ENCODE results near the gene TMEM179. TPM values are rescaled to one million over a fixed set of nuclear protein-coding genes. Genes with fewer than 3 reads are reported as not detected.

The TMEM179 gene
- total RNA-seq, 2 experiments from 2014 or later, result 0.17 to 0.21 TPM

DNA sequence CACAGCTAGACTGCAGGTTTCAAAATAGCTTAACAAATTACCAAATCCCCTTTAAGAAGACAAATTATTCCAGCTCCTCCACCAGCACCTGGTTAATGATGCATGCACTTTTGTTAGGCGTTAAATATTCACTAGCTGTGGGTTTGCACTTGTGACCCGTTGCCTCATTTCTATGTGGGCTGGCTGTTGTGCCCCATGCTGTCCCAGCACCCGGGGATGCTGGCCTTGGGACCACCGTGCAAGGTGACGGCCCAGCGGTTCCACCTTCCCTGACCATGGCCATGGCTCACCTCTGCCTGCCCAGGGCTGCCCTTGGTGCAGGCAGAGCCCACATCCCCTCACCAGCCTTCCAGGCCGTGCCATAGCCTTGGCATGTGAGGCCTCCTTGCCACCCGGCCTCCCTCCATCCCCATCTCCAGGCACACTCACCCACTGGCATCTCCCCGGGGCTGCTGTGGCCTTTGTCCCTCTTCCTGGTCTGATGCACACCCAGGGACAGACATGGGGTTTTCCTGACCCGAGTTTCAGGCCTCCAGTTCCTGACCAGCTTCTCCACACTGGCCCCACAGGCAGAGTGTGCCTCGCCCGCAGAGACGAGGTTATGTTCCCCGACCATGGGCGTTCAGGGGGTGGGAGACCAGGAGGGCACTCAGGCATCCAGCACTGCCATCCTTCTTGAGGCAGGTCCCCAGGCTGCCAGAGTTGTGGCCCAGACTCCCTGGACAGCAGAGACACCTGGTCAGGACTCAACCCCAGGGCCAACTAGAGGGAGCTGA is 45.4 kb downstream of the TMEM179 start:
- CTCF ChIA-PET, result no interaction called here
- peaks cover 3% of the 10 kb centered on the region for H3K27me3 Mint-ChIP-seq (ENCODE audit: low read depth)
- no peak overlapping the region for H3K27ac Mint-ChIP-seq
- intact Hi-C loops (cut with micrococcal nuclease), result no loop called here
- no peaks in the 10 kb centered on the region for H3K9me3 Mint-ChIP-seq
- peaks cover 3% of the 10 kb centered on the region for H3K4me1 Mint-ChIP-seq (ENCODE audit: low read depth)
- H3K4me3 Mint-ChIP-seq, result no peak overlapping the region
- DNase-seq, result no peak
- H3K36me3 Mint-ChIP-seq (ENCODE audit: low read depth), result no peaks in the 10 kb centered on the region

DNA sequence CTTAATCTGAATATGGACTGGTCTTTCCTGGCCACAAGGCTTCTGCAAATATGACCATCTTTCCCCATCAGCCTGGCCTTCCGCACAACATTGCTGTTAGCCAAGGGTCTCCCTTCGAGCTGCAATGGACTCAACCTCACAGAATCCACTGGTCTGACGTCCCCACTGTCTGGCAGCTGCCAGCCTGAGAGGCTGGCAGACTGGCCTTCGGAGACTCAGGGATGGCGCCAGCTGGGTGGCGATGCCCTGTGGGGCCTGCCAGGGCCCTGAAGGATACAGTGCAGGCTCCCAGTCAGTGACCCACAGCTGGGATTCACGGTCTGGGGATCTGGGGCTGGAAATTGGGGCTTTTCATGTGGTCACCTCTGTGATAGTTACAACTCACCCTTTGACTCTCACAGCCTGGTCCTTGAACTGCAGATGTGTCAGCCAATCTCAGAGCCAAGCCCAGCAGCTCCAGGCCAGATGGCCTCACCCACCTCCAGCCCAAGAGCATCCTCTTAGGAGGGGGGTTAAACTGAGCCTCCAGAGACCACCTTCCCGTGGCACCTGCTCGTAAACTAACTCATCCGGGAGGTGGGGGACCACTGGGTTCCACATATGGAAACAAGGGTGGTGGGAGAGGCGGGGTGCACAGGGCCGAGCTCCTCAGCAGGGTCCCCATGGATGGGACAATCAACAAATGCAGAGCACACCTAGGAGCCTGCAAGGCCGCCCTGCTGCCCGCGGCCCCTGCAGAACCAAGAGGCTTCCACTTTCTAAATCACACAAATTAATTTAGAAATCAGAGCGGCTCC is 46.1 kb downstream of the TMEM179 start:
- Mint-ChIP-seq H3K36me3 (ENCODE audit: low read depth) (no peaks in the 10 kb centered on the region), H3K27ac (no peak overlapping the region), H3K27me3 (ENCODE audit: low read depth) (no peaks in the 10 kb centered on the region), H3K4me3 (no peak overlapping the region), H3K4me1 (ENCODE audit: low read depth) (no peaks in the 10 kb centered on the region), H3K9me3 (no peaks in the 10 kb centered on the region)
- intact Hi-C loops (cut with micrococcal nuclease), result no loop called here
- no peak for DNase-seq
- CTCF ChIA-PET, result no interaction called here

DNA sequence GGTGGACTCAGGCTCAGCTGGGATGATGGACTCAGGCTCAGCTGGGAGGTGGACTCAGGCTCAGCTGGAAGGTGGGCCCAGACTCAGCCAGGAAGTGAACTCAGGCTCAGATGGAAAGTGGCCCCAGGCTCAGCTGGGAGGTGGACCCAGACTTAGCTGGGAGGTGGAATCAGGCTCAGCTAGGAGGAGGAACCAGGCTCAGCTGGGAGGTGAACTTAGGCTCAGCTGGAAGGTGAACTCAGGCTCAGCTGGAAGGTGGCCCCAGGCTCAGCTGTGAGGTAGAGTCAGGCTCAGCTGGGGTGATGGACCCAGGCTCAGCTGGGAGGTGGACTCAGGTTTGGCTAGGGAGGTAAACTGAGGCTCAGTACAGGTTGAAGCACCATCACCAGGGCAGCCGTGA is 46.8 kb downstream of the TMEM179 start:
- DNase-seq, result no peak
- Mint-ChIP-seq H3K9me3 (no peaks in the 10 kb centered on the region), H3K36me3 (ENCODE audit: low read depth) (no peaks in the 10 kb centered on the region), H3K27ac (no peak overlapping the region), H3K27me3 (ENCODE audit: low read depth) (no peaks in the 10 kb centered on the region), H3K4me3 (no peak overlapping the region), H3K4me1 (ENCODE audit: low read depth) (no peaks in the 10 kb centered on the region)
- CTCF ChIA-PET, result no interaction called here
- intact Hi-C loops (cut with micrococcal nuclease), result no loop called here

DNA sequence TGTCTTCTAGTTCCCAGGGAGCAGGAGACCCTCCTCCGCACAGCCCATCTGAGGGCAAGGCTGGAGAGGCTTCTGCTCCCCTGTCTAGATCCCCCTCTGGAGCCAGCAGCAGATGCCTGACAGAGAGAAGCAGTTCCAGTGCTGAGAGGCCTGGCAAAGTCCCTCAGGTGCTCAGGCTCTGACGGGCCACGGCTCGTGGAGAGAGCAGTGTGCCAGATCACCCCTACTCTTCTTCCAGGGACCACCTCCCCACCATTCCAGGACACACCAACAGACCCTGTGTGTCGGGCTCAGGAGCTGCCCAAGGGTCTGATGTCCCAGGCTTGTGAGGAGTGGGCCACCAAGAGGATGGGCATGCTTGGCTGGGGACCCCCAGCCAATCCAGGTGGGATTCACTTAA is 47.5 kb downstream of the TMEM179 start:
- no peak for DNase-seq
- Mint-ChIP-seq H3K27me3 (ENCODE audit: low read depth) (peaks cover 2% of the 10 kb centered on the region), H3K9me3 (no peaks in the 10 kb centered on the region), H3K36me3 (ENCODE audit: low read depth) (no peaks in the 10 kb centered on the region), H3K4me1 (ENCODE audit: low read depth) (no peaks in the 10 kb centered on the region), H3K27ac (no peak overlapping the region), H3K4me3 (no peak overlapping the region)
- intact Hi-C loops (cut with micrococcal nuclease), result no loop called here
- CTCF ChIA-PET, result no interaction called here

DNA sequence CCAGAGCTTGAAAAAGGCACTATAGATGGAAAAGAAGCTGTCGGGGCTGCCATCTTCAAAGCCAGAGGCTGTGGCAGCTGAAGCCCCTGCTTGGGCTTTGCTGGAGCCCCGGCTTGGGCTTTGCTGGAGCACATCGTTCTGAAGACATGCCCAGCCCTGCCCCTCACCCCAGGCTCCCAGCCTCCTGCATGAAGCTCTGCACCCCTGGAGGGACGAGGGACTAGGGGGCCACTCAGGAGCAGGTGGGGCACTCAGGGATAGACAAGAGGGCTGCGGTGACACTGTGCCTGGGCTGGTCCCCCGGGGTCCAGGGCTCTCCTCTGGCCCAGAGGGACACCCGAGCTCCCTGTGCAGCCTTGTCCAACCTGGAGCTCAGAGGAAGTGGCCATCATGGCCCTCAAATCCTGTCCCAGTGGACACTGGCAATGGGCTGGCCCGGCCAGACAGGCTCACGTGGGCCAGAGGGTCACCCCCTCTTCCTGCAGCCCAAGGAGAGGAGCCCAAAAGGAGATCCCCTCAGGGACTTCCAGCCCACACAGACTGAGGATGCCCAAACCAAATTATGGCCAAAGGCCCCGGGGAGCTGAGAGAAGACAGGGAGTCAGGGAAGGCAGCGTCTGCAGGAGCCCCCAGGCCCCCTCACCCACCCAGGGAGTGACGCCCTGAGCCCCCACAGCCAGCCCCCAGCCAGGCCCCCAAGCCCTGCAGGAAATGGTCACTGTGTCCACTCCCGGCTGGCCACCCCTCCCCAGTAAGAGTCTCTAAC is 48.1 kb downstream of the TMEM179 start:
- Mint-ChIP-seq H3K27me3 (ENCODE audit: low read depth) (peaks cover 5% of the 10 kb centered on the region), H3K4me3 (no peak overlapping the region), H3K27ac (no peak overlapping the region), H3K4me1 (ENCODE audit: low read depth) (no peaks in the 10 kb centered on the region), H3K9me3 (no peaks in the 10 kb centered on the region), H3K36me3 (ENCODE audit: low read depth) (no peaks in the 10 kb centered on the region)
- CTCF ChIA-PET, result interaction anchor here (0.6 kb wide), 1 partner anchor 479 kb away, joined by 3 read pairs; no protein-coding TSS in a partner anchor
- intact Hi-C loops (cut with micrococcal nuclease), result no loop called here
- DNase-seq, result no peak

DNA sequence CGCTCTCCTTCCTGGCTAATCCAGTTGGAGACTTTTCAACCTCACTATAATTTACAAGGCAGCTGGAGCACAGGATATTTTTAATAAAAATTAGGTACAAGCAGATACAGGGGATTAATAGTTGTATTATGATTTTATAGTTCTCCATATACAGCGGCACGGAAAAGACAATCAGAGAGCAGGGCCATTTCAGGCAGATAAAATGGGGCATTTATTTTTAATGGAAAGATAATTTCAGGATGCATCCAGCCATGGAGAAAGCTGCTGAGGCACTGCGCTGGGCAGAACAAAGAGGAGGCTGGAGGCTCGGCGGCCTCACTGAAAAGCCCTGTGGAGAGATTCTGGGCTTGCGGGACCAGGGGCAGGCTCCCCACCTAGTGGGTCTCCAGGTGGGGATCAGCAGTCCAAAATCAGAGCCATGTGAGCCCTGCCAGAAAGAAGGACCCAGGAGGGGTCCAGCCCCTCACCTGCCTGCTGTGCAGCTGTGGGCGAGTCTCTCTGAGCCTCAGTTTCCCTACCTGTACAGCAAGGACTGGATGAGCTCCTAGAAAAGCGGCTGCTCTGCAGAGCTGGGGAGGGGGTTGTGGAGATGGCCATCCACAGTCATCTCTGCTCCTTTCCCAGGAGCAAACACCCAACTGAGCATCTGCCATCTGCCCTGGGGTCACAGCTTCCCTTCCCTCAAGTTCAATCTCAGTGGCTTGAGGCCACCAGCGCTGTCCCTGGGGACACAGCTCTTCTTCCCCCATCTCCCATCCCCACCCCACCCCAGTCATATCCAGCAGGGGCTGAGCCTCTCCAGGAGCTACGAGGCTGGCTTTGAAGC is 48.9 kb downstream of the TMEM179 start:
- no peak for DNase-seq
- Mint-ChIP-seq H3K4me3 (no peak overlapping the region), H3K4me1 (ENCODE audit: low read depth) (no peaks in the 10 kb centered on the region), H3K36me3 (ENCODE audit: low read depth) (no peaks in the 10 kb centered on the region), H3K27ac (no peak overlapping the region), H3K9me3 (no peaks in the 10 kb centered on the region), H3K27me3 (ENCODE audit: low read depth) (peaks cover 5% of the 10 kb centered on the region)
- CTCF ChIA-PET, result interaction anchor here (0.6 to 1.4 kb wide), 2 partner anchors 9 to 480 kb away, joined by 3 to 4 read pairs; no protein-coding TSS in a partner anchor
- intact Hi-C loops (cut with micrococcal nuclease), result no loop called here

DNA sequence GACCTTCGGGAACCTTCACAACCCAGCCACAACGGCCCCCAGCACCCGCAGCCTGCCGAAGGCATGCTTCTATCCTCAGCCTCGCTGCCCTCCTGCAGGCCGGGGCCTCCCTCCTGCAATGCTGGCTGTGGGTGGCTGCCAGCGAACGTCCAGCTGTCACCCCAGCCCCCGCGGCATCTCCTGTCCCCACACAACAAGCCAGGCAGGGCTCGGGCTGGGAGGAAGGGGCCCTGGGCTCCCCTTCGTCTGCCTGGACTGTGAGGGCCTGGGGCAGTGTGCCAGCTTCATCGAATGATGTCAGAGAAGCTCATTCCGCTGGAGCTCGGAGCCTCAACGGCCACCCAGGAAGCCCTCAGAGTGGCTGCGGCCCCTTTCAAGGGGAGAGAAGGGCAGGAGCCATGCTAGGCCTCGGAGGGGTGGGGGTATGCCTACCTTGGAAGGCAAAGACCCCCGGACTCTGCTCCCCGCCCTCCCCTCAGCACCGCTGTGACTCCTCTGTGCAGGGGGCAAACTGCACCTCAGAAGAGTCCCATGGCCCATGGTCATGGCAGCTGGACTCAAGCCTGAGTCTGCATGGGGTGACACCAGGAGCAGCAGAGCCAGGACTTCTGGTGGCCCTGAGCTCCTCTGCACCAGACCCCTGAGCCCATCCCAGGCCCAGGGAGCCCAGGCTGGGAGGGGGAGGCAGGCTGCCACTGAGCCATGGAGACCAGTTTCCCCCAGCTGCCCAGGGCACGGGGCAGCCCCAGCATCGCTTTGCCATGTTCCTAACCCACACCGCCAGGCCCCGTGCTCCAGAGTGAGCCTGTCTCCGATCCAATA is 49.8 kb downstream of the TMEM179 start:
- H3K4me3 Mint-ChIP-seq, result no peak overlapping the region
- peaks cover 5% of the 10 kb centered on the region for H3K27me3 Mint-ChIP-seq (ENCODE audit: low read depth)
- no peaks in the 10 kb centered on the region for H3K36me3 Mint-ChIP-seq (ENCODE audit: low read depth)
- no peak overlapping the region for H3K27ac Mint-ChIP-seq
- DNase-seq, result no peak
- intact Hi-C loops (cut with micrococcal nuclease), result no loop called here
- H3K4me1 Mint-ChIP-seq (ENCODE audit: low read depth), result no peaks in the 10 kb centered on the region
- H3K9me3 Mint-ChIP-seq, result no peaks in the 10 kb centered on the region
- CTCF ChIA-PET, result interaction anchor here (1.4 kb wide), 1 partner anchor 10 kb away, joined by 4 read pairs; no protein-coding TSS in a partner anchor

DNA sequence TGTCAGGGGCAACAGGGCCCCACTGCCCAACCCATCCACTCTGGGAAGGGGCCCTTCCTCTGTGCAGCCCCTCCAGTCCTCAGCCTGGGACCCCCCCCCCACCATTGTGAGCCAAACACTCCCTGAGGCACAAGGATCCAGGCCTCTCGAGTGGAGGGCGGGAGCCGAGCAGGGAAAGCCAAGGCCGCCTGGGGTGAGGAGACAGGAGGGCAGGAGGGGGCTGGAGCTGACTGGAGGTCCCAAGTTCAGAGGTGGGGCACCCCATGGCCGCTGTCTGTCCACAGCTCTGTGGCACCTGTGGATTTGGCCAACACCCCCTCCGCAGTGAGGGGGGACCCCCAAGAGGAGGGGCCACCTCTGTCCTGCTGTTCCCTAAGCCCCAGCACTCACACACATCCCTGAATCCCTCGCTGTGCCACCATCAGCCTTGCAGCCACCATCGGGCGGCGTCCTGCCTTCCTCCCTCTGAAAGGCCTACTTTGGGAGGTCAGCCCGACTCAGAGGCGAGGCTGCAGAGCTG is 50.4 kb downstream of the TMEM179 start:
- Mint-ChIP-seq H3K4me1 (ENCODE audit: low read depth) (no peaks in the 10 kb centered on the region), H3K36me3 (ENCODE audit: low read depth) (no peaks in the 10 kb centered on the region), H3K27ac (no peak overlapping the region), H3K9me3 (no peaks in the 10 kb centered on the region), H3K27me3 (ENCODE audit: low read depth) (peaks cover 5% of the 10 kb centered on the region), H3K4me3 (no peak overlapping the region)
- CTCF ChIA-PET, result interaction anchor here (0.6 to 1.4 kb wide), 2 partner anchors 10 to 239 kb away, joined by 3 to 4 read pairs; no protein-coding TSS in a partner anchor
- intact Hi-C loops (cut with micrococcal nuclease), result no loop called here
- DNase-seq, result no peak

DNA sequence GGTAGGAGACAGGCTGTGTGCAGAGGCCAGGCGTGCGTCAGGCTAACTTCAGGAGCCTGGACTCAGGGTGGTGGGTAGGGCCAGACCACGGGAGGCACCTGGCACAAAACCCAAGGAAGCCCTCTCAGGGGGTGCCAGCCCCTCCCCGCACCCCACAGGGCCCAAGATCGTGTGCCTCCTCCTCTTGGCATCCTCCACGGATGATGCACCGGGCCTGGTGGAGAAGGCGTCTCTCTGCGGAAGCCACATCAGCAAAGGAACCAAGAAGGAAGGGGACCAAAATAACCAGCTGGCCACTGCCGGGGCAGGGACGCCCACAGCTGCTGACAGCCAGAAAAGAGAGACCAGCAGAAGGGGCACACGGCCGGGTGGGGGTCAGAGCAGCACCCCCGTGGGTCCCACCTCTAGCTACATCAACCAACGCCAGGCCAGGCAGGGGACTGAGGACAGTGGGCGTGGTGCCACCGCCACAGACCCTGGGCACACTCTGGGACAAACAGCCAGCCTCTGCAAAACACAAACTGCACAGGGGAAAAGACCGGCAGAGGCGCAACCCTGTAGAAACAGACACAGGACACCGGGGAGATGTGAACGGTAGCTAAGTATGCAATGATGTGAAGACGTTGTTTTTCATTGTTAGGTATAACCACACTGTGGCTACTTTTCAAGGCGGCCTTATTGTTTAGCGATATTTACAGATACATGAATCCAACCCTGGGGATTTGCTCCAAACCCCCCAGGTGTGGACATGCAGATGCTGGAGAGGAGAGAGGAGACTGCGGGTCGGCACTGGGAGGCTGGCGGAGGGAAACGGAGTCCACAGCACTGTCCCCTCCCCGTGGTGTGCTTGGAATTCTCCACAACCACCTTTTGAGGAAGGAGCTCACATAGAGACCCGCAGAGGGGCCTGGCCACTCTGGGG is 51.1 kb downstream of the TMEM179 start:
- Mint-ChIP-seq H3K9me3 (no peaks in the 10 kb centered on the region), H3K4me1 (ENCODE audit: low read depth) (no peaks in the 10 kb centered on the region), H3K27ac (no peak overlapping the region), H3K27me3 (ENCODE audit: low read depth) (peaks cover 5% of the 10 kb centered on the region), H3K36me3 (ENCODE audit: low read depth) (no peaks in the 10 kb centered on the region), H3K4me3 (no peak overlapping the region)
- DNase-seq, result no peak
- intact Hi-C loops (cut with micrococcal nuclease), result no loop called here
- CTCF ChIA-PET, result interaction anchor here (0.6 kb wide), 1 partner anchor 238 kb away, joined by 3 read pairs; no protein-coding TSS in a partner anchor

DNA sequence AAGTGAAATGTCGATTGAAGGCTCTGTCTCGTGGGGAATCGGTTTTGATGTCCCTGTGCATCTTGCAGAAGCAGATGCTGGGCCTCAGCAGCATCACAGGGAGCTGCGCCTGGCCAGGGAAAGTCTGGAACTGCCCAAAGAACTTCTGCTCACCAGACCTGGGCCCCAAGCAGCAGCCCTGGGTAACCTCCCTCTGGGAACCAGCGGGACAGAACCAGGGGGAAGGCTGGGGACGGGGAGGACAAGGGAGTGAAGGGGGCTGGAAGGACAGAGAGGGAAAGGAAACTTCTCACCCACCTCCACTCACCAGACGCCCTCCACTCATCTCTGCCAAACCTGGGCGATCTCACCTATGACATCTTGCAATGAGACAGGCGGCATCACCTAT is 51.8 kb downstream of the TMEM179 start:
- H3K27ac Mint-ChIP-seq, result no peak overlapping the region
- no peak for DNase-seq
- peaks cover 7% of the 10 kb centered on the region for H3K27me3 Mint-ChIP-seq (ENCODE audit: low read depth)
- CTCF ChIA-PET, result no interaction called here
- H3K9me3 Mint-ChIP-seq, result no peaks in the 10 kb centered on the region
- intact Hi-C loops (cut with micrococcal nuclease), result no loop called here
- no peaks in the 10 kb centered on the region for H3K4me1 Mint-ChIP-seq (ENCODE audit: low read depth)
- no peaks in the 10 kb centered on the region for H3K36me3 Mint-ChIP-seq (ENCODE audit: low read depth)
- no peak overlapping the region for H3K4me3 Mint-ChIP-seq

Measured in activated naive CD4-positive, alpha-beta T cell treated with anti-CD3 and anti-CD28 coated beads for 36 hours (primary cell).